NB4 (cell line): ENCODE measurements around the gene HNRNPR.
"Not testable (repeated sequence)": the region's sequence is repeated elsewhere in the genome, so short reads cannot be mapped to it uniquely, and the experiment has no call there.

Experiments
- DNase-seq: peaks from one replicate; pipeline ENCODE4 v3.0.0; 2010; ENCODE audit warnings: low read depth
- H3K4me3 ChIP-seq: one replicate; pipeline ENCODE4 v1.5.1; 2011; ENCODE audit warnings: mild to moderate bottlenecking, low read depth, low read length, moderate library complexity
- MAX ChIP-seq: IDR thresholded peaks from 2 replicates; pipeline ENCODE4 v1.6.1; 2011; ENCODE audit warnings: low read depth, low read length
- MYC ChIP-seq: IDR thresholded peaks from 2 replicates; pipeline ENCODE4 v1.6.1; 2011; ENCODE audit warnings: low read depth, low read length
- POLR2A ChIP-seq: IDR thresholded peaks from 2 replicates; pipeline ENCODE4 v1.6.1; 2011; ENCODE audit warnings: mild to moderate bottlenecking; ENCODE audit not compliant: insufficient read length; ENCODE audit errors: extremely low read depth
- TF ChIP-seq, protein P1 (sequence below): IDR thresholded peaks from one replicate; pipeline ENCODE4 v1.5.1; 2012; ENCODE audit warnings: low read depth, low read length

The HNRNPR gene

DNA sequence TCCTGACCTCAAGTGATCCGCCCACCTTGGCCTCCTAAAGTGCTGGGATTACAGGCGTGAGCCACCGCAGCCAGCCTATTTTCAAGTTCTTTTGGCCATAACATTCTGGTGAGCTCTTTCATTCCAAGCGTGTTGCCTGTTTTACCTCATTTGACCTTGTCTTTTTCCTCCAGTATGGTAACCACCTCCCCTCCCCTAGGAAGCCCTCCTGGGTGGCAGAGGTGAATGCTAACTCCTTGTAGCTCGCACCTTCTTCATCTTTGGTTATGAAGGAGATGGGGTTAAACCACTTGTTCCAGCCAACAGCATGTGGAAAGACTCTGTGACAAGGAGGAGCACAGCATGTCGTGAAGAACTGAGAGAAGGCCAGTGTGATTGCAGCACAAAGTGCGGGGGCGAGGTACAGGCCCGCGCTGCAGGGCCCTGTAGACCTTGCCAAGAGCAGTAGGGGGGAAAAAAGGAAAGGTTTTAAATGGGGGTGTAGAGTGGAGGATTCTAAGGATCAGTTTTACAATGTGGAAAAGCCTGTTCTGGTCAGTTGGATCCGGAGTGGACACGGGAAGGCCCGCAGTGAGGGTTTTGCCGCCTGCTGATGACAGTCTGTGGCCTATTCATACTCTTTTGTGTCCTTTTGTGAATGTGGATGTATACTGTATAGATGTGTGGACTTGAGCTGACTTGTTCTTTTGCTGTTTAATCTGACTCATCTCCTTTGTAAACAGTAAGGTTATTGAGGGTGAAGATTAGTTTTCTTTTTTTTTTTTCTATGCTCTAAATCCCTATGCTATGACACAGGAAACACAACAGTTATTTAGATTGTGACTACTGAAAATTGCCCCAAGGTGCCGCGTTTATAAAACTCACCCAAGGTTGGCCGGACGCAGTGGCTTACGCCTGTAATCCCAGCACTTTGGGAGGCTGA lies 33.1 kb upstream of the HNRNPR start:
- TF ChIP-seq POLR2A (no peak), MYC (no peak), MAX (no peak)
- TF ChIP-seq, protein P1, sequence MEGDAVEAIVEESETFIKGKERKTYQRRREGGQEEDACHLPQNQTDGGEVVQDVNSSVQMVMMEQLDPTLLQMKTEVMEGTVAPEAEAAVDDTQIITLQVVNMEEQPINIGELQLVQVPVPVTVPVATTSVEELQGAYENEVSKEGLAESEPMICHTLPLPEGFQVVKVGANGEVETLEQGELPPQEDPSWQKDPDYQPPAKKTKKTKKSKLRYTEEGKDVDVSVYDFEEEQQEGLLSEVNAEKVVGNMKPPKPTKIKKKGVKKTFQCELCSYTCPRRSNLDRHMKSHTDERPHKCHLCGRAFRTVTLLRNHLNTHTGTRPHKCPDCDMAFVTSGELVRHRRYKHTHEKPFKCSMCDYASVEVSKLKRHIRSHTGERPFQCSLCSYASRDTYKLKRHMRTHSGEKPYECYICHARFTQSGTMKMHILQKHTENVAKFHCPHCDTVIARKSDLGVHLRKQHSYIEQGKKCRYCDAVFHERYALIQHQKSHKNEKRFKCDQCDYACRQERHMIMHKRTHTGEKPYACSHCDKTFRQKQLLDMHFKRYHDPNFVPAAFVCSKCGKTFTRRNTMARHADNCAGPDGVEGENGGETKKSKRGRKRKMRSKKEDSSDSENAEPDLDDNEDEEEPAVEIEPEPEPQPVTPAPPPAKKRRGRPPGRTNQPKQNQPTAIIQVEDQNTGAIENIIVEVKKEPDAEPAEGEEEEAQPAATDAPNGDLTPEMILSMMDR = no peak
- no peak overlapping the region for H3K4me3 ChIP-seq
- DNase-seq = peak; percentile 32

DNA sequence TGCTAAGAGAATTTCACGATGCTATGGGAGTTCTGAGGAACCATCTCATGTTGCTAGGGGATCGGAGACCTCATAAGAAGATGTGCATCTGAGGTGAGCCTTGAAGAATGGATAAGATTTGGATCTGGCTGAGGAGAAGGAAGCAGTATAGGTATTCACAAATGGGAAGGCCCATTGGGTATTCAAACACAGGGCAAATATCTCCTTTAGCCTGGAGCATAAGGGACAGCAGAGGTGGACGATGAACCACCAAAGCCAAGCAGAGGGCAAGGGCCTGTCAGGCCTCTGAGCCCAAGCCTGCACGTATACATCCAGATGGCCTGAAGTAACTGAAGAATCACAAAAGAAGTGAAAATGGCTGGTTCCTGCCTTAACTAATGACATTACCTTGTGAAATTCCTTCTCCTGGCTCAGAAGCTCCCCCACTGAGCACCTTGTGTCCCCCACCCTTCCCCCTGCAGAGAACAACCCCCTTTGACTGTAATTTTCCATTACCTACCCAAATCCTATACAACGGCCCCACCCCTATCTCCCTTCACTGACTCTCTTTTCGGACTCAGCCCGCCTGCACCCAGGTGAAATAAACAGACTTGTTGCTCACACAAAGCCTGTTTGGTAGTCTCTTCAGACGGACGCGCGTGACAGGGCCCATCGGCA lies 30.1 kb upstream of the HNRNPR start:
- not testable (repeated sequence) for DNase-seq, H3K4me3 ChIP-seq

- no peak for DNase-seq
- no peak overlapping the region for H3K4me3 ChIP-seq
- TF ChIP-seq, protein P1 = no peak
- TF ChIP-seq POLR2A (no peak), MAX (no peak), MYC (no peak)
Measured at GRCh38 chr1:23371987-23372880, 28.1 kb upstream of the HNRNPR start.

GRCh38 chr1:23370709-23371584 lies 26.9 kb upstream of the HNRNPR start:
- peak; percentile 33 for DNase-seq
- peak overlapping the region; percentile 96 for H3K4me3 ChIP-seq
- TF ChIP-seq POLR2A = no peak
- no peak for TF ChIP-seq MYC
- no peak for TF ChIP-seq MAX
- TF ChIP-seq, protein P1 = no peak

DNA sequence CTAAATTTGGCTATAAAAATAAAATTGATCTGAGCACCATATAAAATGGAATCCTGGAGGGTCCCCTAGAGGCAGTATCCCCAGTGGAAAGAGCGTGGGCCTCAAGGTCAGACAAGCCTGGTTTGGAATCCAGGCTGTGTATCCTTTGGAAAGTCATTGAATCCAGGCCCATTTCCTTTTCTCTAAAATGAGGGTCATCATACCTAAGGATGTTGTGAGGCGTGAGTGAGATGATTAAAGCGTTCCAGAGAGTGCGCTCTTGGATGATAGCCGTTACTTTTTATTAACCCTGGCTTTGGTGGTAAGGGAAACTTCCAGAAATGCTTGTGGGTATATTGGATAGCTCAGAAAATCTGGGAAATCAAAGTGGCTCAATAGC lies 26.2 kb upstream of the HNRNPR start:
- peak overlapping the region; percentile 96 for H3K4me3 ChIP-seq
- DNase-seq = no peak
- TF ChIP-seq, protein P1 = no peak
- TF ChIP-seq MYC (no peak), POLR2A (no peak)
